ENCODE results near the gene ARHGEF28.

DNA sequence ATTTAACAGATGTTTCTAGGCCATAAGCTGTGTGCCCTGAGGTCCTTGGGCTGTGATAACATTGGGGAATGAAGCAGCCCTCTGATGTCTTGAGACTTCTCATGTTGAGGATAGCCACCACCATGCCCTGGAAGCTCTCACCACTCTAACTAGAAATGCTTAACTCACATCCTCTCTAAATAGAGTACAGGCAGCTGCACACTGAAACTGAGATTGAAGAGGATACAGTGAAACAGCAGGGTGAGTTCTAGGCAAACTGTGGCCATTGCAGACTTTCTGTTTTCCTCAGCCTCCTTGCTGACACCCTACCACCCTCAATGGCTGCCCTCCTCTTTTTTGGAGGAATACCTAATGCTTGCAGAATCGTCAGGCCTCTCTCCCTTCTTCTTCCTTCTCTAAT is 38.1 kb upstream of the ARHGEF28 start:
- TF ChIP-seq, protein P1, sequence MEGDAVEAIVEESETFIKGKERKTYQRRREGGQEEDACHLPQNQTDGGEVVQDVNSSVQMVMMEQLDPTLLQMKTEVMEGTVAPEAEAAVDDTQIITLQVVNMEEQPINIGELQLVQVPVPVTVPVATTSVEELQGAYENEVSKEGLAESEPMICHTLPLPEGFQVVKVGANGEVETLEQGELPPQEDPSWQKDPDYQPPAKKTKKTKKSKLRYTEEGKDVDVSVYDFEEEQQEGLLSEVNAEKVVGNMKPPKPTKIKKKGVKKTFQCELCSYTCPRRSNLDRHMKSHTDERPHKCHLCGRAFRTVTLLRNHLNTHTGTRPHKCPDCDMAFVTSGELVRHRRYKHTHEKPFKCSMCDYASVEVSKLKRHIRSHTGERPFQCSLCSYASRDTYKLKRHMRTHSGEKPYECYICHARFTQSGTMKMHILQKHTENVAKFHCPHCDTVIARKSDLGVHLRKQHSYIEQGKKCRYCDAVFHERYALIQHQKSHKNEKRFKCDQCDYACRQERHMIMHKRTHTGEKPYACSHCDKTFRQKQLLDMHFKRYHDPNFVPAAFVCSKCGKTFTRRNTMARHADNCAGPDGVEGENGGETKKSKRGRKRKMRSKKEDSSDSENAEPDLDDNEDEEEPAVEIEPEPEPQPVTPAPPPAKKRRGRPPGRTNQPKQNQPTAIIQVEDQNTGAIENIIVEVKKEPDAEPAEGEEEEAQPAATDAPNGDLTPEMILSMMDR (conservative IDR thresholded peaks at IDR 0.05; ENCODE audit: low read depth, low read length) = no peak
- no peak for TF ChIP-seq RAD21 (IDR thresholded peaks at IDR 0.05; ENCODE audit: low read length)
- TF ChIP-seq POLR2A (IDR thresholded peaks at IDR 0.05; ENCODE audit: low read depth, low read length) = no peak
- no peak for TF ChIP-seq SMC3 (IDR thresholded peaks at IDR 0.05; ENCODE audit: low read depth, low read length)
- no peak for TF ChIP-seq RCOR1 (IDR thresholded peaks at IDR 0.05; ENCODE audit: insufficient replicate concordance, low read length)
- no peak for TF ChIP-seq MXI1 (IDR thresholded peaks at IDR 0.05; ENCODE audit: borderline replicate concordance, low read depth, low read length)
- TF ChIP-seq MAFK (IDR thresholded peaks at IDR 0.05; ENCODE audit: low read depth, low read length) = no peak
- no peak for TF ChIP-seq RFX5 (IDR thresholded peaks at IDR 0.05; ENCODE audit: low read depth, low read length)
- no peak for TF ChIP-seq NFE2L2 (IDR thresholded peaks at IDR 0.05; ENCODE audit: low read depth, low read length)
- TF ChIP-seq BHLHE40 (IDR thresholded peaks at IDR 0.05; ENCODE audit: low read depth, low read length) = no peak
- no peak for TF ChIP-seq FOS (IDR thresholded peaks at IDR 0.05; ENCODE audit: low read depth, low read length)
- TF ChIP-seq, protein P2, sequence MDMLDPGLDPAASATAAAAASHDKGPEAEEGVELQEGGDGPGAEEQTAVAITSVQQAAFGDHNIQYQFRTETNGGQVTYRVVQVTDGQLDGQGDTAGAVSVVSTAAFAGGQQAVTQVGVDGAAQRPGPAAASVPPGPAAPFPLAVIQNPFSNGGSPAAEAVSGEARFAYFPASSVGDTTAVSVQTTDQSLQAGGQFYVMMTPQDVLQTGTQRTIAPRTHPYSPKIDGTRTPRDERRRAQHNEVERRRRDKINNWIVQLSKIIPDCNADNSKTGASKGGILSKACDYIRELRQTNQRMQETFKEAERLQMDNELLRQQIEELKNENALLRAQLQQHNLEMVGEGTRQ (IDR thresholded peaks at IDR 0.05; ENCODE audit: low read depth, low read length) = no peak
